Smooth muscle cell (in vitro differentiated cells): ENCODE data around the gene MCRIP2. TPM values are rescaled to one million over a fixed set of nuclear protein-coding genes. Genes with fewer than 3 reads are reported as not detected.

Experiments
- DNase-seq: peaks from one replicate; lab custom pipeline; 2025; ENCODE audit not compliant: unreplicated experiment; lab: John Stamatoyannopoulos, UW
- H2AFZ ChIP-seq: fragments of 200-600 bp; sonication (generic); 2 replicates; pipeline ENCODE4 v1.6.0; 2016; ENCODE audit warnings: antibody characterized with exemption, low read depth, mild to moderate bottlenecking
- H3F3A ChIP-seq: fragments of 200-600 bp; sonication (generic); 2 replicates; pipeline ENCODE4 v1.6.0; 2017; ENCODE audit warnings: antibody characterized with exemption, low read depth
- H3K27ac ChIP-seq: fragments of 200-600 bp; sonication (generic); 2 replicates; pipeline ENCODE4 v1.5.1; 2016; ENCODE audit warnings: low read depth, mild to moderate bottlenecking
- H3K27me3 ChIP-seq: fragments of 200-600 bp; sonication (generic); 2 replicates; pipeline ENCODE4 v1.6.1; 2016; ENCODE audit warnings: low read depth, mild to moderate bottlenecking
- H3K36me3 ChIP-seq: fragments of 200-600 bp; sonication (generic); 2 replicates; pipeline ENCODE4 v1.5.1; 2016; ENCODE audit warnings: low read depth
- H3K4me1 ChIP-seq: fragments of 200-600 bp; sonication (generic); 2 replicates; pipeline ENCODE4 v1.5.1; 2016; ENCODE audit warnings: low read depth
- H3K4me2 ChIP-seq: fragments of 200-600 bp; sonication (generic); 2 replicates; pipeline ENCODE4 v1.6.0; 2016; ENCODE audit warnings: mild to moderate bottlenecking
- H3K4me3 ChIP-seq: fragments of 200-600 bp; sonication (generic); 2 replicates; pipeline ENCODE4 v1.5.1; 2016; ENCODE audit warnings: mild to moderate bottlenecking
- H3K79me2 ChIP-seq: fragments of 200-600 bp; sonication (generic); 2 replicates; pipeline ENCODE4 v1.6.0; 2016; ENCODE audit warnings: low read depth, mild to moderate bottlenecking
- H3K9ac ChIP-seq: fragments of 200-600 bp; sonication (generic); 2 replicates; pipeline ENCODE4 v1.6.0; 2016; ENCODE audit warnings: low read depth
- H3K9me3 ChIP-seq: fragments of 200-600 bp; sonication (generic); replicated peaks from 2 replicates; pipeline ENCODE4 v1.5.1; 2016; ENCODE audit warnings: low read depth
- H4K20me1 ChIP-seq: fragments of 200-600 bp; sonication (generic); 2 replicates; pipeline ENCODE4 v1.6.0; 2016; ENCODE audit warnings: low read depth
- CTCF ChIP-seq: fragments of 200-600 bp; sonication (generic); IDR thresholded peaks from 2 replicates; pipeline ENCODE4 v1.5.1; 2017; ENCODE audit warnings: borderline replicate concordance, mild to moderate bottlenecking, antibody characterized with exemption; ENCODE audit not compliant: insufficient read depth, poor library complexity, severe bottlenecking
- WGBS: methylation state at CpG from one replicate; pipeline ENCODE4 v1.1.7; 2016; ENCODE audit warnings: low lambda C conversion rate; 5-methylcytosine and 5-hydroxymethylcytosine counted together
- polyA plus RNA-seq: library from polyadenylated mRNA; unstranded; fragments of >200 nt; fragmentation: Nextera tagmentation; extraction: Ambion mirVana; gene quantifications from 2 replicates; pipeline ENCODE4 v1.2.1, GENCODE V29; 2016
- total RNA-seq: library from RNA; depleted of rRNA; stranded (reverse); fragments of >200 nt; gene quantifications from 2 replicates; pipeline ENCODE4 v1.2.3, GENCODE V29; 2014

The MCRIP2 gene
- total and polyA plus RNA-seq, 2 experiments from 2014 or later, result 11.9 to 34.7 TPM

GRCh38 chr16:694187-694862, 52.7 kb downstream of the MCRIP2 start:
- Histone ChIP-seq H3K27ac (no peak overlapping the region), H3K27me3 (peaks cover 71% of the 10 kb centered on the region)
- WGBS, result 4% methylated on average over 40 of the region's 64 CpGs

GRCh38 chr16:694863-695354, 53.3 kb downstream of the MCRIP2 start:
- H2AFZ ChIP-seq, result no peak overlapping the region
- H3K36me3 ChIP-seq, result no peaks in the 10 kb centered on the region
- peaks cover 77% of the 10 kb centered on the region for H3K27me3 ChIP-seq
- no peak overlapping the region for H3K9ac ChIP-seq
- no peaks in the 10 kb centered on the region for H3F3A ChIP-seq
- WGBS, result 2% methylated on average over 25 of the region's 37 CpGs
- H3K27ac ChIP-seq, result no peak overlapping the region
- no peaks in the 10 kb centered on the region for H4K20me1 ChIP-seq
- peaks cover 6% of the 10 kb centered on the region for H3K4me1 ChIP-seq
- TF ChIP-seq CTCF, result no peak
- no peak for DNase-seq
- no peaks in the 10 kb centered on the region for H3K9me3 ChIP-seq
- no peak overlapping the region for H3K4me2 ChIP-seq
- no peak overlapping the region for H3K4me3 ChIP-seq
- peaks cover under 1% of the 10 kb centered on the region for H3K79me2 ChIP-seq

More at GRCh38 chr16:694187-694862, 52.7 kb downstream of the MCRIP2 start:
- H3F3A ChIP-seq, result no peaks in the 10 kb centered on the region
- H3K79me2 ChIP-seq, result peaks cover 6% of the 10 kb centered on the region
- H3K4me3 ChIP-seq, result no peak overlapping the region
- DNase-seq, result no peak
- no peaks in the 10 kb centered on the region for H3K36me3 ChIP-seq
- no peak overlapping the region for H3K9ac ChIP-seq
- peaks cover 12% of the 10 kb centered on the region for H3K4me1 ChIP-seq
- H2AFZ ChIP-seq, result no peak overlapping the region
- no peak overlapping the region for H3K4me2 ChIP-seq
- TF ChIP-seq CTCF, result no peak
- no peaks in the 10 kb centered on the region for H3K9me3 ChIP-seq
- no peaks in the 10 kb centered on the region for H4K20me1 ChIP-seq

- WGBS, result 15% methylated on average over 60 of the region's 71 CpGs
- Histone ChIP-seq H2AFZ (no peak overlapping the region), H3F3A (no peaks in the 10 kb centered on the region), H3K9me3 (no peaks in the 10 kb centered on the region), H3K4me2 (peak overlapping the region; percentile 31), H4K20me1 (no peaks in the 10 kb centered on the region), H3K4me1 (peaks cover 6% of the 10 kb centered on the region), H3K9ac (no peak overlapping the region), H3K27ac (no peak overlapping the region), H3K36me3 (no peaks in the 10 kb centered on the region), H3K79me2 (no peaks in the 10 kb centered on the region), H3K27me3 (peaks cover 83% of the 10 kb centered on the region), H3K4me3 (no peak overlapping the region)
- DNase-seq, result no peak
- no peak for TF ChIP-seq CTCF
These were observed 53.9 kb downstream of the MCRIP2 start for GRCh38 chr16:695355-696089.

Other genes starting within 250 kb of the MCRIP2 start
- gene NME4, start 244.6 kb upstream of the MCRIP2 start, total RNA-seq, result 189 and 218 TPM in 2 replicates
- gene NME4, start 244.6 kb upstream of the MCRIP2 start, polyA plus RNA-seq, result 421 and 523 TPM in 2 replicates
- 7.3 and 18.2 TPM in 2 replicates for gene DECR2, start 239.9 kb upstream of the MCRIP2 start, total RNA-seq
- gene DECR2, start 239.9 kb upstream of the MCRIP2 start, polyA plus RNA-seq, result 15.4 and 21.2 TPM in 2 replicates
- gene RAB11FIP3, start 216.2 kb upstream of the MCRIP2 start, total RNA-seq, result 9.0 and 19.5 TPM in 2 replicates
- gene RAB11FIP3, start 216.2 kb upstream of the MCRIP2 start, polyA plus RNA-seq, result 20.4 and 25.7 TPM in 2 replicates
- gene CAPN15, start 114.1 kb upstream of the MCRIP2 start, total RNA-seq, result 8.6 and 14.7 TPM in 2 replicates
- 18.7 and 23.6 TPM in 2 replicates for gene CAPN15, start 114.1 kb upstream of the MCRIP2 start, polyA plus RNA-seq
- not detected in 2 replicates for gene PRR35, start 81.4 kb upstream of the MCRIP2 start, total RNA-seq
- gene PRR35, start 81.4 kb upstream of the MCRIP2 start, polyA plus RNA-seq, result not detected in 2 replicates
- gene NHLRC4, start 74.8 kb upstream of the MCRIP2 start, total RNA-seq, result 0.18 and 0.63 TPM in 2 replicates
- gene NHLRC4, start 74.8 kb upstream of the MCRIP2 start, polyA plus RNA-seq, result 0.85 and 2.6 TPM in 2 replicates
- gene PIGQ, start 71.9 kb upstream of the MCRIP2 start, total RNA-seq, result 21.0 and 30.1 TPM in 2 replicates
- gene PIGQ, start 71.9 kb upstream of the MCRIP2 start, polyA plus RNA-seq, result 45.7 and 51.0 TPM in 2 replicates
- gene RAB40C, start 51.8 kb upstream of the MCRIP2 start, total RNA-seq, result 14.7 and 21.2 TPM in 2 replicates
- gene RAB40C, start 51.8 kb upstream of the MCRIP2 start, polyA plus RNA-seq, result 27.0 and 28.3 TPM in 2 replicates
- 1.5 TPM in 1 of 2 replicates, not detected in the other for gene WFIKKN1, start 10.8 kb upstream of the MCRIP2 start, total RNA-seq
- gene WFIKKN1, start 10.8 kb upstream of the MCRIP2 start, polyA plus RNA-seq, result 0.77 and 0.83 TPM in 2 replicates
- gene METTL26, start 5.5 kb upstream of the MCRIP2 start, total RNA-seq, result 134 and 158 TPM in 2 replicates
- gene METTL26, start 5.5 kb upstream of the MCRIP2 start, polyA plus RNA-seq, result 227 and 238 TPM in 2 replicates
- gene WDR90, start 7.5 kb downstream of the MCRIP2 start, total RNA-seq, result 6.8 and 8.4 TPM in 2 replicates
- gene WDR90, start 7.5 kb downstream of the MCRIP2 start, polyA plus RNA-seq, result 10.4 and 24.6 TPM in 2 replicates
- gene RHOT2, start 26.3 kb downstream of the MCRIP2 start, total RNA-seq, result 41.4 and 44.5 TPM in 2 replicates
- 148 and 152 TPM in 2 replicates for gene RHOT2, start 26.3 kb downstream of the MCRIP2 start, polyA plus RNA-seq
- 2.7 and 4.5 TPM in 2 replicates for gene RHBDL1, start 33.8 kb downstream of the MCRIP2 start, total RNA-seq
- 2.6 and 3.7 TPM in 2 replicates for gene RHBDL1, start 33.8 kb downstream of the MCRIP2 start, polyA plus RNA-seq
- 93.4 and 99.0 TPM in 2 replicates for gene STUB1, start 38.6 kb downstream of the MCRIP2 start, total RNA-seq
- 196 and 212 TPM in 2 replicates for gene STUB1, start 38.6 kb downstream of the MCRIP2 start, polyA plus RNA-seq
- gene JMJD8, start 42.5 kb downstream of the MCRIP2 start, total RNA-seq, result 42.9 and 47.9 TPM in 2 replicates
- 92.5 and 95.1 TPM in 2 replicates for gene JMJD8, start 42.5 kb downstream of the MCRIP2 start, polyA plus RNA-seq
- 4.7 and 10.6 TPM in 2 replicates for gene WDR24, start 48.6 kb downstream of the MCRIP2 start, total RNA-seq
- gene WDR24, start 48.6 kb downstream of the MCRIP2 start, polyA plus RNA-seq, result 19.3 and 22.2 TPM in 2 replicates
- gene FBXL16, start 64.0 kb downstream of the MCRIP2 start, total RNA-seq, result 0.76 TPM in 1 of 2 replicates, not detected in the other
- gene FBXL16, start 64.0 kb downstream of the MCRIP2 start, polyA plus RNA-seq, result 0.17 TPM in 1 of 2 replicates, not detected in the other
- 30.6 and 39.6 TPM in 2 replicates for gene METRN, start 73.3 kb downstream of the MCRIP2 start, total RNA-seq
- 170 and 193 TPM in 2 replicates for gene METRN, start 73.3 kb downstream of the MCRIP2 start, polyA plus RNA-seq
- 11.9 and 15.6 TPM in 2 replicates for gene ANTKMT, start 79.3 kb downstream of the MCRIP2 start, total RNA-seq
- gene ANTKMT, start 79.3 kb downstream of the MCRIP2 start, polyA plus RNA-seq, result 39.8 and 40.9 TPM in 2 replicates
- 2.8 TPM in 1 of 2 replicates, not detected in the other for gene CCDC78, start 84.6 kb downstream of the MCRIP2 start, total RNA-seq
- gene CCDC78, start 84.6 kb downstream of the MCRIP2 start, polyA plus RNA-seq, result 3.4 and 4.7 TPM in 2 replicates
- gene HAGHL, start 85.3 kb downstream of the MCRIP2 start, total RNA-seq, result 3.2 and 15.4 TPM in 2 replicates
- 23.1 and 24.6 TPM in 2 replicates for gene HAGHL, start 85.3 kb downstream of the MCRIP2 start, polyA plus RNA-seq
- 19.7 and 33.5 TPM in 2 replicates for gene CIAO3, start 99.2 kb downstream of the MCRIP2 start, total RNA-seq
- gene CIAO3, start 99.2 kb downstream of the MCRIP2 start, polyA plus RNA-seq, result 35.6 and 39.6 TPM in 2 replicates
- 0.18 and 3.7 TPM in 2 replicates for gene MSLN, start 118.9 kb downstream of the MCRIP2 start, total RNA-seq
- 0.26 and 1.2 TPM in 2 replicates for gene MSLN, start 118.9 kb downstream of the MCRIP2 start, polyA plus RNA-seq
- 7.8 and 20.8 TPM in 2 replicates for gene RPUSD1, start 146.6 kb downstream of the MCRIP2 start, total RNA-seq
- gene RPUSD1, start 146.6 kb downstream of the MCRIP2 start, polyA plus RNA-seq, result 20.8 and 27.4 TPM in 2 replicates
- gene CHTF18, start 146.8 kb downstream of the MCRIP2 start, total RNA-seq, result 11.4 and 27.2 TPM in 2 replicates
- 33.2 and 39.8 TPM in 2 replicates for gene CHTF18, start 146.8 kb downstream of the MCRIP2 start, polyA plus RNA-seq
- gene GNG13, start 158.9 kb downstream of the MCRIP2 start, total RNA-seq, result not detected in 2 replicates
- not detected in 2 replicates for gene GNG13, start 158.9 kb downstream of the MCRIP2 start, polyA plus RNA-seq